Aorta (tissue), 5 donors: ENCODE data around the gene BTNL9. TPM values are rescaled to one million over a fixed set of nuclear protein-coding genes. Genes with fewer than 3 reads are reported as not detected.
A peak's percentile ranks its signal among the peaks of the same experiment; 100 is the strongest.
"Not testable (repeated sequence)": the region's sequence is repeated elsewhere in the genome, so short reads cannot be mapped to it uniquely, and the experiment has no call there.

Source experiments
- ATAC-seq: fragments of 200-7000 bp; cut with Tn5 transposase; one replicate; pipeline ENCODE4 v1.9.1; 2022; ENCODE audit warnings: moderate library complexity; ENCODE audit not compliant: low FRiP score
- DNase-seq, 2 donors: peaks; one replicate each; pipeline ENCODE4 v3.0.0-alpha.2; 2020
- H3K27ac ChIP-seq, 2 donors: one replicate each; pipeline ENCODE4 v1.5.1; 2013; ENCODE audit warnings: low read length in 2 of 2, mild to moderate bottlenecking in 2 of 2, moderate library complexity in 2 of 2, control low read depth in 1 of 2, inconsistent platforms in 1 of 2, low read depth in 1 of 2
- H3K27me3 ChIP-seq, 2 donors: one replicate each; pipeline ENCODE4 v1.6.1; 2013; ENCODE audit warnings: control low read depth in 1 of 2, low read length in 1 of 2, mild to moderate bottlenecking in 1 of 2, moderate library complexity in 1 of 2; ENCODE audit not compliant: insufficient read depth in 2 of 2, control insufficient read depth in 1 of 2
- H3K36me3 ChIP-seq, 2 donors: one replicate each; pipeline ENCODE4 v1.6.1; 2013; ENCODE audit warnings: control low read depth in 1 of 2, low read length in 1 of 2, mild to moderate bottlenecking in 1 of 2; ENCODE audit not compliant: insufficient read depth in 2 of 2, control insufficient read depth in 1 of 2
- H3K4me1 ChIP-seq, 2 donors: one replicate each; pipeline ENCODE4 v1.6.1; 2013; ENCODE audit warnings: low read length in 2 of 2, control low read depth in 1 of 2, mild to moderate bottlenecking in 1 of 2, moderate library complexity in 1 of 2; ENCODE audit not compliant: insufficient read depth in 2 of 2, control insufficient read depth in 1 of 2
- H3K4me3 ChIP-seq, 2 donors: one replicate each; pipeline ENCODE4 v1.5.1; 2013; ENCODE audit warnings: low read length in 2 of 2, control low read depth in 1 of 2, mild to moderate bottlenecking in 1 of 2
- H3K9me3 ChIP-seq: one replicate; pipeline ENCODE4 v1.6.1; 2013; ENCODE audit warnings: mild to moderate bottlenecking, low read length; ENCODE audit not compliant: control insufficient read depth
- whole genome bisulfite sequencing, 2 donors: extraction: QIAGEN DNeasy Blood & Tissue Kit; methylation state at CpG; one replicate each; pipeline ENCODE4 v1.1.7; 2013; 5-methylcytosine and 5-hydroxymethylcytosine counted together
- intact Hi-C, 2 donors: fragments of 100-400 bp; cut with DNase I; formaldehyde crosslinking; loops; one replicate each; pipeline versions ENCODE4 v1.14.2 to v1.15.0; 2022
- polyA plus RNA-seq, 2 donors: library from polyadenylated mRNA; stranded (reverse); fragments of 200-250 nt; gene quantifications; one replicate each; pipeline ENCODE4 v1.2.3, GENCODE V29; 2013
- total RNA-seq, 2 donors: library from RNA; stranded (reverse); fragmentation: NEBNext Ultra II Directional; extraction: Animal tissue kit (Norgen Biotek cat#: 25700); gene quantifications; one replicate each; pipeline ENCODE4 v1.2.1, GENCODE V29; 2021
- donor health status: healthy with polysubstance abuse.
- donor health status: Bipolar disorder and iron deficiency.
- donor health status: DM: no; HTN: no; CAD: no.
- donor health status: DM: no; HTN: no; CAD: no.
- donor health status: DM: yes; HTN: yes; CAD: no.

The BTNL9 gene
- total and polyA plus RNA-seq, 4 donors, result 0.26 to 33.0 (median 8.8) TPM

- peak in 1 of 2 donors; percentile 73 for DNase-seq
- H3K36me3 ChIP-seq, ATAC-seq, H3K4me1 ChIP-seq, H3K4me3 ChIP-seq, H3K27ac ChIP-seq, H3K9me3 ChIP-seq, intact Hi-C loops, H3K27me3 ChIP-seq: not testable (repeated sequence)
- WGBS, 2 donors, result 11 to 16% methylated on average over 1 of the region's 1 CpG
Observed at GRCh38 chr5:181045857-181046256, 5.8 kb downstream of the BTNL9 start.

GRCh38 chr5:181047288-181047687 lies 7.2 kb downstream of the BTNL9 start:
- intact Hi-C loops, result no loop called here
- DNase-seq (no peak), ATAC-seq (no peak)
- H3K4me3 ChIP-seq, result no peak overlapping the region
- peaks cover 3% of the 10 kb centered on the region for H3K9me3 ChIP-seq
- H3K27ac ChIP-seq, result no peak overlapping the region
- no peaks in the 10 kb centered on the region for H3K4me1 ChIP-seq
- H3K27me3 ChIP-seq, result no peaks in the 10 kb centered on the region
- WGBS, 2 donors, result 69 to 74% methylated on average over 2 of the region's 2 CpGs
- H3K36me3 ChIP-seq, result no peaks in the 10 kb centered on the region

GRCh38 chr5:181047921-181048320 lies 7.9 kb downstream of the BTNL9 start:
- no peaks in the 10 kb centered on the region for H3K27me3 ChIP-seq

GRCh38 chr5:181050016-181050415 lies 9.9 kb downstream of the BTNL9 start:
- peaks cover 2% of the 10 kb centered on the region for H3K9me3 ChIP-seq
- intact Hi-C loops, result no loop called here
- H3K4me3 ChIP-seq, result no peak overlapping the region
- 79 to 87% methylated on average over 5 of the region's 5 CpGs for WGBS, 2 donors
- ATAC-seq (no peak), DNase-seq (no peak)
- H3K4me1 ChIP-seq, result no peaks in the 10 kb centered on the region
- no peaks in the 10 kb centered on the region for H3K27me3 ChIP-seq
- H3K27ac ChIP-seq, result no peak overlapping the region
- H3K36me3 ChIP-seq, result no peaks in the 10 kb centered on the region

More at GRCh38 chr5:181047921-181048320, 7.9 kb downstream of the BTNL9 start:
- H3K4me1 ChIP-seq, result no peaks in the 10 kb centered on the region
- DNase-seq (peak in 1 of 2 donors; percentile 71), ATAC-seq (no peak)
- no peaks in the 10 kb centered on the region for H3K36me3 ChIP-seq
- WGBS, 2 donors, result 88 to 91% methylated on average over 15 of the region's 15 CpGs
- peaks cover 3% of the 10 kb centered on the region for H3K9me3 ChIP-seq
- intact Hi-C loops, result no loop called here
- H3K27ac ChIP-seq, result no peak overlapping the region
- H3K4me3 ChIP-seq, result no peak overlapping the region

- DNase-seq (no peak), ATAC-seq (no peak)
- no peaks in the 10 kb centered on the region for H3K27me3 ChIP-seq
- H3K9me3 ChIP-seq, result peaks cover 2% of the 10 kb centered on the region
- no peaks in the 10 kb centered on the region for H3K4me1 ChIP-seq
- H3K4me3 ChIP-seq, result peak overlapping the region in 1 of 2 donors; percentile 29
- no peak overlapping the region for H3K27ac ChIP-seq
- intact Hi-C loops, result no loop called here
- H3K36me3 ChIP-seq, result no peaks in the 10 kb centered on the region
- 12 to 13% methylated on average over 27 of the region's 27 CpGs for WGBS, 2 donors
Observed at GRCh38 chr5:181051841-181052671, 12.0 kb downstream of the BTNL9 start.

GRCh38 chr5:181052672-181053487 lies 12.8 kb downstream of the BTNL9 start:
- H3K4me3 ChIP-seq, result peak overlapping the region; percentile 5 to 29
- 1 to 2% methylated on average over 58 to 120 of the region's 120 CpGs for WGBS, 2 donors
- intact Hi-C loops, result no loop called here
- H3K9me3 ChIP-seq, result peaks cover 1% of the 10 kb centered on the region
- DNase-seq (no peak), ATAC-seq (no peak)
- H3K27me3 ChIP-seq, result no peaks in the 10 kb centered on the region
- no peak overlapping the region for H3K27ac ChIP-seq
- no peaks in the 10 kb centered on the region for H3K4me1 ChIP-seq
- H3K36me3 ChIP-seq, result no peaks in the 10 kb centered on the region

GRCh38 chr5:181053488-181054121 lies 13.5 kb downstream of the BTNL9 start:
- Histone ChIP-seq H3K36me3 (no peaks in the 10 kb centered on the region), H3K4me1 (no peaks in the 10 kb centered on the region), H3K27me3 (no peaks in the 10 kb centered on the region), H3K4me3 (peak overlapping the region in 1 of 2 donors; percentile 29), H3K9me3 (no peaks in the 10 kb centered on the region), H3K27ac (no peak overlapping the region)
- no peak for ATAC-seq
- DNase-seq, result no peak
- intact Hi-C loops, result no loop called here
- WGBS, 2 donors, result 1% methylated on average over 45 of the region's 45 CpGs

- H3K36me3 ChIP-seq, result no peaks in the 10 kb centered on the region
- intact Hi-C loops, result no loop called here
- DNase-seq, result no peak
- no peaks in the 10 kb centered on the region for H3K4me1 ChIP-seq
- no peak overlapping the region for H3K4me3 ChIP-seq
- H3K27ac ChIP-seq, result no peak overlapping the region
- WGBS, 2 donors, result 10 to 12% methylated on average over 7 of the region's 7 CpGs
- no peak for ATAC-seq
- no peaks in the 10 kb centered on the region for H3K27me3 ChIP-seq
- H3K9me3 ChIP-seq, result no peaks in the 10 kb centered on the region
Observed at GRCh38 chr5:181054138-181054537, 14.1 kb downstream of the BTNL9 start.
